ENCODE data around the gene TMEM52B. TPM values are rescaled to one million over a fixed set of nuclear protein-coding genes. Genes with fewer than 3 reads are reported as not detected.
"Not testable (repeated sequence)": the region's sequence is repeated elsewhere in the genome, so short reads cannot be mapped to it uniquely, and the experiment has no call there.

TMEM52B gene
- total RNA-seq, 1 donor from 2014 or later = not detected

DNA sequence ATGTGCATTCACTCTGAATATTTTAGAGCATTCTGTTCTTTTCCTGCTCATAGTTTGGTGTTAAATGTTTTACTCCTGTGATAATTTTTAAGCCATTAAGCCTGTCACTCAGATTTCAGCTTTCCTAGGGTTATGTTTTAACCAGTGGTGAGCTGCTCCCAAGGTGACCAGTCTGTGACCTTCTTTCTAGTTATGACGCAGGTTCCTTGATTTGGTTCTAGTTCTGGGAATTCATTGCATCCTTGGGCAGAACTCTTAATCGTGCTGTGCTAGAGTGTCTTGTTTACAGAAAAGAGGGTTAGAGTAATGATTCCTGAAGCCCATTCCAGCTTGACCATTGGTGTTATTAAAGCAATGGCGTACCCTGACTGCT, 36.0 kb downstream of the TMEM52B start:
- Histone ChIP-seq H3K9me3 (no peaks in the 10 kb centered on the region), H3K27ac (peak overlapping the region; percentile 99), H3K4me1 (peaks cover 18% of the 10 kb centered on the region), H3K27me3 (no peaks in the 10 kb centered on the region), H3K36me3 (peaks cover 0 to 21% of the 10 kb centered on the region in 2 donors), H3K4me3 (peak overlapping the region; percentile 82 to 87)
- intact Hi-C loops (cut with DNase I) = no loop called here
- DNase-seq (ENCODE audit: extremely low spot score in 2 of 2) = no peak
- TF ChIP-seq, protein P1, sequence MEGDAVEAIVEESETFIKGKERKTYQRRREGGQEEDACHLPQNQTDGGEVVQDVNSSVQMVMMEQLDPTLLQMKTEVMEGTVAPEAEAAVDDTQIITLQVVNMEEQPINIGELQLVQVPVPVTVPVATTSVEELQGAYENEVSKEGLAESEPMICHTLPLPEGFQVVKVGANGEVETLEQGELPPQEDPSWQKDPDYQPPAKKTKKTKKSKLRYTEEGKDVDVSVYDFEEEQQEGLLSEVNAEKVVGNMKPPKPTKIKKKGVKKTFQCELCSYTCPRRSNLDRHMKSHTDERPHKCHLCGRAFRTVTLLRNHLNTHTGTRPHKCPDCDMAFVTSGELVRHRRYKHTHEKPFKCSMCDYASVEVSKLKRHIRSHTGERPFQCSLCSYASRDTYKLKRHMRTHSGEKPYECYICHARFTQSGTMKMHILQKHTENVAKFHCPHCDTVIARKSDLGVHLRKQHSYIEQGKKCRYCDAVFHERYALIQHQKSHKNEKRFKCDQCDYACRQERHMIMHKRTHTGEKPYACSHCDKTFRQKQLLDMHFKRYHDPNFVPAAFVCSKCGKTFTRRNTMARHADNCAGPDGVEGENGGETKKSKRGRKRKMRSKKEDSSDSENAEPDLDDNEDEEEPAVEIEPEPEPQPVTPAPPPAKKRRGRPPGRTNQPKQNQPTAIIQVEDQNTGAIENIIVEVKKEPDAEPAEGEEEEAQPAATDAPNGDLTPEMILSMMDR (IDR thresholded peaks at IDR 0.05) = no peak
- TF ChIP-seq POLR2A (IDR thresholded peaks at IDR 0.05) (no peak), POLR2AphosphoS5 (IDR thresholded peaks at IDR 0.05; ENCODE audit: insufficient read depth in 1 of 2, low read depth in 1 of 2) (no peak)

DNA sequence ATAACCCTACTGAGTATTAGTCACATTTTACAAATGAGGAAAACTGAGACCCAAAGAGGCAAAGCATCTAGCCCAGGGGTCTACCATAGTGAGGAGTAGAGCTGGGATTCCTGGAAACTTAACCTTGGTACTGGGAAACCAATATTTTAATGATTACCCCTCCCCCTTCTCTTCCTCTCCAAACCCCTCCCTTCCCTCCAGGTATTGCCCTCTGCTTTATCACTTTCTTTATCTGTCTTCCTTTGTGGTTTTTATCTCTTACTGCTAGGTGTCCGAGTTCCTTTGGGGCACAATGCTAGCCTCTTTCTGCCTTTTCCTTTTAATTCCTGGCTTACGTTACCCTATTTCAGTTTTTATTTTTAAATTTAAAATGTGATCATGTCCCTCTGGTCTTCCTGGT, 36.6 kb downstream of the TMEM52B start:
- no peak for DNase-seq (ENCODE audit: extremely low spot score in 2 of 2)
- TF ChIP-seq POLR2A (IDR thresholded peaks at IDR 0.05) (no peak), POLR2AphosphoS5 (IDR thresholded peaks at IDR 0.05; ENCODE audit: insufficient read depth in 1 of 2, low read depth in 1 of 2) (no peak)
- TF ChIP-seq, protein P1 (IDR thresholded peaks at IDR 0.05) = no peak
- H3K9me3 ChIP-seq = no peaks in the 10 kb centered on the region
- H3K4me3 ChIP-seq = peak overlapping the region; percentile 82 to 87
- H3K27me3 ChIP-seq = no peaks in the 10 kb centered on the region
- peaks cover 24% of the 10 kb centered on the region for H3K4me1 ChIP-seq
- H3K36me3 ChIP-seq = peaks cover 0 to 27% of the 10 kb centered on the region in 2 donors
- peak overlapping the region; percentile 99 for H3K27ac ChIP-seq
- intact Hi-C loops (cut with DNase I) = no loop called here

DNA sequence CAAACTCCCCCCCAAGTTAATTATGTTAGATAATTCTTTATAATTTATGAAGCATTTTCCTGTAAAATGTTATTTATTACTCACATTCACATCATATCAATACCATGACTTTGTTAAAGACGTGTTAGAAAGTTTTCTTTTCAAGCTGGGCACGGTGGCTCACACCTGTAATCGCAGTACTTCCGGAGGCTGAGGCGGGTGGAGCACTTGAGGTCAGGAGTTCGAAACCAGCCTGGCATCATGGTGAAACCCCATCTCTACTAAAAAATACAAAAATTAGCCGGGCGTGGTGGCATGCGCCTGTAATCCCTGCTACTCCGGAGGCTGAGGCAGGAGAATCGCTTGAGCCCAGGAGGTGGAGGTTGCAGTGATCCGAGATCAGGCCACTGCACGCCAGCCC, 37.1 kb downstream of the TMEM52B start:
- Histone ChIP-seq H3K27ac (peak overlapping the region; percentile 20), H3K4me1 (peaks cover 29% of the 10 kb centered on the region)
- intact Hi-C loops (cut with DNase I) = not testable (repeated sequence)

DNA sequence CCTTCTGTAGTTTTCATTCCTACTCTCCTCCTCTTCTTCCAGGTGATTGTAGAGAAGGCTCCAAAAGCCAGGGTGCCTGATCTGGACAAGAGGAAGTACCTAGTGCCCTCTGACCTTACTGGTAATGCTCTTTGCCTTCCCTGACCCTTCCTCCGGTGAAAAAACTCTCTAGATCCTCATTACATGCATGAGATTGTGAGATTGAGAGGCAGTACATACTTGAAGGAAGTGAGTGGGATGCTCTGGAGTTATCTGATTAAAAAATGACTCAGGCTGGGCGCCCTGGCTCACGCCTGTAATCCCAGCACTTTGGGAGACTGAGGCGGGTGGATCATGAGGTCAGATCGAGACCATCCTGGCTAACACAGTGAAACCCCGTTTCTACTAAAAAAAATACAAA, 39.2 kb downstream of the TMEM52B start:
- intact Hi-C loops (cut with DNase I) = no loop called here
- Histone ChIP-seq H3K36me3 (peaks cover 7 to 52% of the 10 kb centered on the region in 2 donors), H3K27ac (no peak overlapping the region), H3K9me3 (no peaks in the 10 kb centered on the region), H3K4me3 (no peak overlapping the region), H3K4me1 (peaks cover 29% of the 10 kb centered on the region), H3K27me3 (no peaks in the 10 kb centered on the region)
- TF ChIP-seq, protein P1 (IDR thresholded peaks at IDR 0.05) = no peak
- TF ChIP-seq POLR2AphosphoS5 (IDR thresholded peaks at IDR 0.05; ENCODE audit: insufficient read depth in 1 of 2, low read depth in 1 of 2) (no peak), POLR2A (IDR thresholded peaks at IDR 0.05) (no peak)
- no peak for DNase-seq (ENCODE audit: extremely low spot score in 2 of 2)

More for the DNA sequence above, 37.1 kb downstream of the TMEM52B start:
- not testable (repeated sequence) for DNase-seq (ENCODE audit: extremely low spot score in 2 of 2); H3K4me3 ChIP-seq; H3K9me3 ChIP-seq; H3K27me3 ChIP-seq
- peaks cover 0 to 32% of the 10 kb centered on the region in 2 donors for H3K36me3 ChIP-seq

DNA sequence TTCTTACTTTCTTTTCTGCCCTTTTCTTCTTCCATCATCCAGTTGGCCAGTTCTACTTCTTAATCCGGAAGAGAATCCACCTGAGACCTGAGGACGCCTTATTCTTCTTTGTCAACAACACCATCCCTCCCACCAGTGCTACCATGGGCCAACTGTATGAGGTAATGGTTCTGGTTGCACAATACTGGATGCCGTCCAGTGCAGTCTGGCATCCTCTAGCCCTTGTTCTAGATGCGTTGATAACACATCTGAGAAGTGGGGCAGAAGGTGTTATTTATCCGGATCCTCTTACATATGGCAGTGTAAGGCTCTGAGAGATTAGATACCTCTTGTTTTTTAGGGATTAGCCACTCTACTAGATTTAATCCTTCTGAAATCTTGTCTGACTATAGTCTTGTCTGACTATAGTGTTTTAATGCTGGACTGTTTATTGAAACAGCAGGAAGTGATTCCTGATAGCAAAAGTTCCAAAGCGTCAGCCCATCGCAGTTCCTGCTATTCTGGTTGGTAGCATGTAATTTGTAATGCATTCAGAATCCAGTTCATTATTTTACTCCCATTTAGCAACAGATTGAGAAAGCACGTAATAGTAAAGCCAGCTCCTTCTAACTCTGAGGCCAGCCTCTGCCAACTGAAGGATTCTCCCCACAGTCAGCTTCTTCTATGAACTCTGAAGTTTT, 41.7 kb downstream of the TMEM52B start:
- Histone ChIP-seq H3K27me3 (no peaks in the 10 kb centered on the region), H3K4me1 (peaks cover 14% of the 10 kb centered on the region), H3K4me3 (no peak overlapping the region), H3K36me3 (peaks cover 7 to 67% of the 10 kb centered on the region in 2 donors), H3K27ac (peak overlapping the region; percentile 47), H3K9me3 (no peaks in the 10 kb centered on the region)
- no peak for DNase-seq (ENCODE audit: extremely low spot score in 2 of 2)
- TF ChIP-seq, protein P1 (IDR thresholded peaks at IDR 0.05) = no peak
- TF ChIP-seq POLR2A (IDR thresholded peaks at IDR 0.05) (no peak), POLR2AphosphoS5 (IDR thresholded peaks at IDR 0.05; ENCODE audit: insufficient read depth in 1 of 2, low read depth in 1 of 2) (peak in 1 of 2 donors; percentile 89)
- intact Hi-C loops (cut with DNase I) = no loop called here
